Prostate gland (tissue), 2 donors: ENCODE data around the gene IL12A. TPM values are rescaled to one million over a fixed set of nuclear protein-coding genes. Genes with fewer than 3 reads are reported as not detected.

ENCODE experiments used
- DNase-seq: peaks from one replicate; pipeline ENCODE4 v3.0.0-alpha.2; 2019; ENCODE audit warnings: low spot score
- H3K27ac ChIP-seq, 2 donors: fragments of 200-600 bp; sonication (generic); 2 replicates each; pipeline ENCODE4 v1.5.1; 2017 to 2019
- H3K27me3 ChIP-seq: fragments of 200-600 bp; sonication (generic); replicated peaks from 2 replicates; pipeline ENCODE4 v1.5.1; 2019; ENCODE audit not compliant: insufficient read depth
- H3K36me3 ChIP-seq, 2 donors: fragments of 200-600 bp; sonication (generic); 1 replicate in 1 of 2; 2 replicates in 1 of 2; pipeline versions ENCODE4 v1.5.1 to v1.8.1; 2017 to 2019
- H3K4me1 ChIP-seq: fragments of 200-600 bp; sonication (generic); replicated peaks from 2 replicates; pipeline ENCODE4 v1.5.1; 2019
- H3K4me3 ChIP-seq, 2 donors: fragments of 200-600 bp; sonication (generic); 2 replicates each; pipeline ENCODE4 v1.5.1; 2017 to 2019
- H3K9me3 ChIP-seq: fragments of 200-600 bp; sonication (generic); 2 replicates; pipeline ENCODE4 v1.5.1; 2017
- CTCF ChIP-seq, 4 experiments: fragments of 200-600 bp in 2 of 4; fragments of 450-650 bp in 2 of 4; sonication (generic) in 2 of 4; IDR thresholded peaks; 1 replicate in 3 of 4; 2 replicates in 1 of 4; pipeline ENCODE4 v1.5.1; 2016 to 2019; ENCODE audit warnings: antibody characterized with exemption in 4 of 4, mild to moderate bottlenecking in 2 of 4, moderate library complexity in 2 of 4
- POLR2A ChIP-seq: fragments of 450-650 bp; IDR thresholded peaks from one replicate; pipeline ENCODE4 v1.6.1; 2016; ENCODE audit warnings: antibody characterized with exemption, mild to moderate bottlenecking
- POLR2AphosphoS5 ChIP-seq: sonication (generic); formaldehyde crosslinking; IDR thresholded peaks from one replicate; pipeline ENCODE4 v1.6.1; 2017; ENCODE audit warnings: antibody characterized with exemption
- WGBS: methylation state at CpG from one replicate; pipeline ENCODE4 v1.1.5; 2018; 5-methylcytosine and 5-hydroxymethylcytosine counted together
- intact Hi-C: fragments of 100-400 bp; cut with DNase I; formaldehyde crosslinking; loops from one replicate; pipeline ENCODE4 v1.14.2; 2022
- total RNA-seq, 2 donors: library from RNA; depleted of rRNA; stranded (reverse); fragments of >200 nt; gene quantifications; one replicate each; pipeline ENCODE4 v1.1.0, GENCODE V29; 2016

IL12A gene
- total RNA-seq, 2 donors from 2014 or later = 1.3 TPM

DNA sequence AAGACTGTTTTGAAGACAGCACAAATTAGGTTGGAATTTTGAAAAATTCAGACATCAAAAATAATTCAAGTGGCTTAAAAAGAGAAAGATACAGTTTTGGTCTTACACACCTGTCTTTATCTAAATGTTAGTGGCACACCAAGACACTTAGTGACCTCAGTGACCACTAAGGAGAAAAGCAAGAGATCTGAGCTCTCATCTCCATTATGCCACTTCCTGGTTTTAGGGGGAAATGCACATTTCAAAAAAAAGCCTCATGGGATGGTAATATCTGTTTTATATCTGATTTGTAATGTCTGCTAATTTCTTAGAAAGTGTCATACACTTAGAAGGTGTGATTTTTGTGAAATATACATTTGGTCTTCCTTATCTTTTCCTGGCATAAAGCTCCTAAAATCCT lies 16.4 kb downstream of the IL12A start:
- intact Hi-C loops = loop anchor here (5.0 to 10.0 kb wide), 3 partner anchors 178 to 1160 kb away; no protein-coding TSS in a partner anchor
- TF ChIP-seq CTCF (IDR thresholded peaks at IDR 0.05) (no peak), POLR2A (no peak), POLR2AphosphoS5 (no peak)
- Histone ChIP-seq H3K9me3 (no peaks in the 10 kb centered on the region), H3K4me3 (no peak overlapping the region), H3K27me3 (no peaks in the 10 kb centered on the region), H3K4me1 (no peaks in the 10 kb centered on the region), H3K36me3 (no peaks in the 10 kb centered on the region), H3K27ac (no peak overlapping the region)
- DNase-seq = no peak

DNA sequence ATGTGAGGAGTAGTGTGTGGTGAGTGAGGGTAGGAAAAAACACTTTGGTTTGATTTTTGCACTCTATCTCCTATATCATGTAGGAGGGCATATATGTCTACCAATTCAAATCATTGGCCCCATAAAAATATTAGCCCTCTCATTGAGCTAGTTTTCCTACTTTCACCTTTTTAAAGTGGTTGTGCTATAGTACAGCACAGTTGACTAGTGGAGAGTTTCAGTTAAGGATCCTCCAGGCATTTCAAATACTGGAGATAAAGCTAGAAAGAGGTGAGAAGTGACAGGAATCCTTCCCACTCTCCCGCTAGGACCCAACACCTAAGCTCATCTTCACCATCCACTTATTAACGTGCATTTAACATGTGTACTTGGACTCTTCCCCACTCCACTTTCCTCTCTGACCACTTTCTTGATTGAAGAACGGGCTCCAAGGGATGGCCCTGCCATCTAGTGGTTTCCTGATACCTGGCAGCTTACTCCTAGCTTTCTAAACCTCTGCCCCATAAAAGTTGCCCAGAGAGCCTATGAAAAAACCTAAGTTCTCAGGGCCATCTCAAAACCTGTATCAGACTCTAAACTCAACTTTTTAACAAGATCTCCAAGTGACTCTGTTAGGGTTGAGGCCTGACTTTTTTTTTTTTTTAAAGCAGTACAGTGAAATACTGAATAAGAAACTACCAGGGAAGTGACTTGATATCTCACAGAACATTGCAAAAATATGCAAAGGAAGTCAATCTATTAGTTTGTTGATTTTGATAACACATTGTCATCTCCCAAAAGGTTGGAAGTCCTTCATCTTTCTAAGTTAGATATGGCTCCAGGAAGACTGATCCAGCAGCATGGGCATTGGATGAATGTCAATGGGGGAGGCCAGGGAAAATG lies 17.9 kb downstream of the IL12A start:
- WGBS = 5% methylated on average over 3 of the region's 3 CpGs
- TF ChIP-seq POLR2A (no peak), POLR2AphosphoS5 (peak; percentile 36), CTCF (IDR thresholded peaks at IDR 0.05) (peak; percentile 42 to 80 (median 77))

DNA sequence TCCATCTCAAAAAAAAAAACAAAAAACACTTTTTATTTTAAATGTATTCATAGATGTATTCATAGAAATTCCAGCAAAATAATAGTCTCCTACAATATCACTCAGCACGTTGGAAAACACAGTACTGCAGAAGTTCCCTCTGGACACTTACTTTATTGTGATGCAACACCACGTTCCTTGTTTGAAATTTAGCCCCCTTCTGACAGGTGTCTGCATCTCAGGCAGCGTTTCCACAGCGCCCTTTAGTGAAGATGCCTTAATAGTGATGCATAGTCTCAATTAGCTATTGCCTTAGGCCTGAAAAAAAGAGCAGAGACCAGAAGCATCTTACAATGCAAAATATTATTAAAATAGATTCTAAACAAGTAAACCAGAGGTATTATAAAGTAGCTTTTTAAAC lies 20.3 kb downstream of the IL12A start:
- Histone ChIP-seq H3K4me3 (no peak overlapping the region), H3K27me3 (no peaks in the 10 kb centered on the region), H3K9me3 (no peaks in the 10 kb centered on the region), H3K36me3 (no peaks in the 10 kb centered on the region), H3K4me1 (no peaks in the 10 kb centered on the region), H3K27ac (no peak overlapping the region)
- intact Hi-C loops = loop anchor here (5.0 to 10.0 kb wide), 3 partner anchors 182 to 1164 kb away; no protein-coding TSS in a partner anchor
- WGBS = 65% methylated on average over 4 of the region's 4 CpGs
- TF ChIP-seq CTCF (IDR thresholded peaks at IDR 0.05) (no peak), POLR2AphosphoS5 (no peak), POLR2A (no peak)
- no peak for DNase-seq

More for the DNA sequence above, 17.9 kb downstream of the IL12A start:
- Histone ChIP-seq H3K27me3 (no peaks in the 10 kb centered on the region), H3K36me3 (no peaks in the 10 kb centered on the region), H3K4me3 (no peak overlapping the region), H3K27ac (no peak overlapping the region), H3K9me3 (no peaks in the 10 kb centered on the region), H3K4me1 (no peaks in the 10 kb centered on the region)
- peak; percentile 62 for DNase-seq
- intact Hi-C loops = loop anchor here (2.0 to 10.0 kb wide), 4 partner anchors 122 to 1162 kb away; no protein-coding TSS in a partner anchor

GRCh38 chr3:160009525-160009924 lies 20.9 kb downstream of the IL12A start:
- Histone ChIP-seq H3K9me3 (no peaks in the 10 kb centered on the region), H3K27me3 (no peaks in the 10 kb centered on the region), H3K4me3 (no peak overlapping the region), H3K36me3 (no peaks in the 10 kb centered on the region), H3K4me1 (no peaks in the 10 kb centered on the region), H3K27ac (no peak overlapping the region)
- no peak for DNase-seq
- intact Hi-C loops = loop anchor here (5.0 to 10.0 kb wide), 3 partner anchors 182 to 1165 kb away; no protein-coding TSS in a partner anchor
- TF ChIP-seq POLR2AphosphoS5 (no peak), CTCF (IDR thresholded peaks at IDR 0.05) (no peak), POLR2A (no peak)
